ENCODE results near the gene ATP2C1.
"Not testable (repeated sequence)": the region's sequence is repeated elsewhere in the genome, so short reads cannot be mapped to it uniquely, and the experiment has no call there.

Gene ATP2C1

GRCh38 chr3:130893376-130894129 is at the start of gene ATP2C1:
Gene ATP2C1 (plus strand): TSS chr3:130894084. CDS start chr3:130894770, 686 bp downstream.
- Mint-ChIP-seq H3K27ac (peak within 1 kb of the TSS; percentile 97), H3K4me3 (peak within 1 kb of the TSS; percentile 91), H3K4me1 (peaks cover 31% of the 10 kb centered on the region), H3K36me3 (no peaks in the 10 kb centered on the region), H3K9me3 (no peaks in the 10 kb centered on the region)
- DNase-seq (ENCODE audit: low spot score in 2 of 2) (peak; percentile 81 to 95), ATAC-seq (peak; percentile 93)

GRCh38 chr3:130844462-130844861 is 49.4 kb upstream of the ATP2C1 start:
- Mint-ChIP-seq H3K36me3 (no peaks in the 10 kb centered on the region), H3K27ac (no peak overlapping the region), H3K4me1 (peaks cover 6% of the 10 kb centered on the region), H3K4me3 (no peak overlapping the region), H3K9me3 (no peaks in the 10 kb centered on the region)
- no peak for DNase-seq (ENCODE audit: low spot score in 2 of 2)
- ATAC-seq: no peak

GRCh38 chr3:130846181-130846580 is 47.7 kb upstream of the ATP2C1 start:
- H3K36me3 Mint-ChIP-seq: no peaks in the 10 kb centered on the region
- DNase-seq (ENCODE audit: low spot score in 2 of 2): no peak
- H3K4me1 Mint-ChIP-seq: peaks cover 21% of the 10 kb centered on the region
- ATAC-seq: no peak
- H3K4me3 Mint-ChIP-seq: no peak overlapping the region
- no peak overlapping the region for H3K27ac Mint-ChIP-seq
- no peaks in the 10 kb centered on the region for H3K9me3 Mint-ChIP-seq

- no peak for DNase-seq (ENCODE audit: low spot score in 2 of 2)
- Mint-ChIP-seq H3K36me3 (no peaks in the 10 kb centered on the region), H3K4me3 (no peak overlapping the region), H3K9me3 (no peaks in the 10 kb centered on the region), H3K27ac (no peak overlapping the region), H3K4me1 (peaks cover 21% of the 10 kb centered on the region)
- no peak for ATAC-seq
Measured at GRCh38 chr3:130849091-130849552, 44.8 kb upstream of the ATP2C1 start.

- peaks cover 21% of the 10 kb centered on the region for H3K4me1 Mint-ChIP-seq
- DNase-seq (ENCODE audit: low spot score in 2 of 2): peak; percentile 13 to 64
- no peaks in the 10 kb centered on the region for H3K9me3 Mint-ChIP-seq
- peak; percentile 99 for ATAC-seq
- peak overlapping the region; percentile 24 for H3K27ac Mint-ChIP-seq
- no peaks in the 10 kb centered on the region for H3K36me3 Mint-ChIP-seq
- H3K4me3 Mint-ChIP-seq: peak overlapping the region; percentile 43
Measured at GRCh38 chr3:130850044-130850797, 43.7 kb upstream of the ATP2C1 start.

GRCh38 chr3:130850843-130851242 is 43.0 kb upstream of the ATP2C1 start:
- ATAC-seq (no peak), DNase-seq (ENCODE audit: low spot score in 2 of 2) (no peak)
- no peaks in the 10 kb centered on the region for H3K36me3 Mint-ChIP-seq
- H3K4me3 Mint-ChIP-seq: peak overlapping the region; percentile 43
- peaks cover 21% of the 10 kb centered on the region for H3K4me1 Mint-ChIP-seq
- peak overlapping the region; percentile 24 for H3K27ac Mint-ChIP-seq
- no peaks in the 10 kb centered on the region for H3K9me3 Mint-ChIP-seq

- no peak for DNase-seq (ENCODE audit: low spot score in 2 of 2)
- peak overlapping the region; percentile 43 for H3K4me3 Mint-ChIP-seq
Measured at GRCh38 chr3:130851277-130851676, 42.6 kb upstream of the ATP2C1 start.

GRCh38 chr3:130853581-130853980 is 40.3 kb upstream of the ATP2C1 start:
- no peak overlapping the region for H3K27ac Mint-ChIP-seq
- no peaks in the 10 kb centered on the region for H3K9me3 Mint-ChIP-seq
- no peaks in the 10 kb centered on the region for H3K36me3 Mint-ChIP-seq
- peaks cover 21% of the 10 kb centered on the region for H3K4me1 Mint-ChIP-seq
- ATAC-seq: no peak
- no peak overlapping the region for H3K4me3 Mint-ChIP-seq
- DNase-seq (ENCODE audit: low spot score in 2 of 2): no peak

More at GRCh38 chr3:130851277-130851676, 42.6 kb upstream of the ATP2C1 start:
- H3K9me3 Mint-ChIP-seq: no peaks in the 10 kb centered on the region
- peak overlapping the region; percentile 24 for H3K27ac Mint-ChIP-seq
- ATAC-seq: no peak
- peaks cover 21% of the 10 kb centered on the region for H3K4me1 Mint-ChIP-seq
- no peaks in the 10 kb centered on the region for H3K36me3 Mint-ChIP-seq

- Mint-ChIP-seq H3K27ac (no peak overlapping the region), H3K4me1 (peaks cover 17% of the 10 kb centered on the region)
- ATAC-seq: no peak
Measured at GRCh38 chr3:130854208-130854864, 39.5 kb upstream of the ATP2C1 start.

GRCh38 chr3:130857336-130858026 is 36.4 kb upstream of the ATP2C1 start:
- ATAC-seq (no peak), DNase-seq (ENCODE audit: low spot score in 2 of 2) (no peak)

More at GRCh38 chr3:130854208-130854864, 39.5 kb upstream of the ATP2C1 start:
- H3K36me3 Mint-ChIP-seq: no peaks in the 10 kb centered on the region
- DNase-seq (ENCODE audit: low spot score in 2 of 2): no peak
- H3K4me3 Mint-ChIP-seq: no peak overlapping the region
- no peaks in the 10 kb centered on the region for H3K9me3 Mint-ChIP-seq

GRCh38 chr3:130862130-130862529 is 31.8 kb upstream of the ATP2C1 start:
- H3K36me3 Mint-ChIP-seq; H3K27ac Mint-ChIP-seq; DNase-seq (ENCODE audit: low spot score in 2 of 2); H3K4me1 Mint-ChIP-seq; ATAC-seq; H3K4me3 Mint-ChIP-seq; H3K9me3 Mint-ChIP-seq: not testable (repeated sequence)

More at GRCh38 chr3:130857336-130858026, 36.4 kb upstream of the ATP2C1 start:
- Mint-ChIP-seq H3K4me1 (no peaks in the 10 kb centered on the region), H3K4me3 (no peak overlapping the region), H3K27ac (no peak overlapping the region), H3K9me3 (no peaks in the 10 kb centered on the region), H3K36me3 (no peaks in the 10 kb centered on the region)

- Mint-ChIP-seq H3K4me1 (no peaks in the 10 kb centered on the region), H3K9me3 (no peaks in the 10 kb centered on the region), H3K36me3 (no peaks in the 10 kb centered on the region), H3K4me3 (no peak overlapping the region), H3K27ac (no peak overlapping the region)
- ATAC-seq (no peak), DNase-seq (ENCODE audit: low spot score in 2 of 2) (no peak)
Measured at GRCh38 chr3:130865489-130865888, 28.4 kb upstream of the ATP2C1 start.

- no peaks in the 10 kb centered on the region for H3K36me3 Mint-ChIP-seq
- no peaks in the 10 kb centered on the region for H3K4me1 Mint-ChIP-seq
- DNase-seq (ENCODE audit: low spot score in 2 of 2): no peak
- no peaks in the 10 kb centered on the region for H3K9me3 Mint-ChIP-seq
- no peak overlapping the region for H3K27ac Mint-ChIP-seq
- no peak overlapping the region for H3K4me3 Mint-ChIP-seq
- no peak for ATAC-seq
Measured at GRCh38 chr3:130866327-130866726, 27.6 kb upstream of the ATP2C1 start.

- Mint-ChIP-seq H3K9me3 (no peaks in the 10 kb centered on the region), H3K36me3 (no peaks in the 10 kb centered on the region), H3K4me1 (no peaks in the 10 kb centered on the region), H3K4me3 (no peak overlapping the region), H3K27ac (no peak overlapping the region)
- DNase-seq (ENCODE audit: low spot score in 2 of 2) (no peak), ATAC-seq (no peak)
Measured at GRCh38 chr3:130870423-130870822, 23.5 kb upstream of the ATP2C1 start.

- peaks cover 4% of the 10 kb centered on the region for H3K9me3 Mint-ChIP-seq
- H3K36me3 Mint-ChIP-seq: no peaks in the 10 kb centered on the region
- DNase-seq (ENCODE audit: low spot score in 2 of 2): no peak
- no peak for ATAC-seq
- H3K4me3 Mint-ChIP-seq: no peak overlapping the region
- no peak overlapping the region for H3K27ac Mint-ChIP-seq
- no peaks in the 10 kb centered on the region for H3K4me1 Mint-ChIP-seq
Measured at GRCh38 chr3:130876594-130876993, 17.3 kb upstream of the ATP2C1 start.
